IPS-11a (cell line): ENCODE data around the gene SUN2.

Experiments used
- H3K4me3 ChIP-seq: one replicate; pipeline ENCODE4 v1.5.1; 2013; ENCODE audit warnings: low read depth, low read length, control low read depth

The SUN2 gene

GRCh38 chr22:38777087-38777671, 21.4 kb upstream of the SUN2 start:
- H3K4me3 ChIP-seq: no peak overlapping the region

- no peak overlapping the region for H3K4me3 ChIP-seq
Measured at GRCh38 chr22:38776086-38776485, 20.3 kb upstream of the SUN2 start.

DNA sequence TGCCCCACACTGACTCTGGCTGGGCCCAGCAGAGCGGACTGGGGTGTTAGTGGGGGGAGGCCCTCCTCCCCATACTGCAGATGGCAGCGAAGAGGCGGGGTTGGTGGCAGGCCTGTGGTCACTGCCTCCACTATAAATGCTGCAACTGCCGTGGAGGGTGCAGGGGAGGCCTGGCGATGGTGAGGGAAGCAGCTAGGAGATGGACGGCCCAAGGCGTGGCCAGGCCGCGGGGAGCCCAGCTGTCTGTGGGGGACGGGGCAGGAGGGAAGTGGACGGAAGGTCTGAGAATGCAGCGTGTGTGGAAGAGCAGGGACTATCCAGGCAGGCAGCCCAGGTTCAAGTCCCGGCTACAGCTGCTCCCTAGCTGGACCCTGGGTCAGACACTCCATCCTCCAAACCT, 19.9 kb upstream of the SUN2 start:
- no peak overlapping the region for H3K4me3 ChIP-seq

DNA sequence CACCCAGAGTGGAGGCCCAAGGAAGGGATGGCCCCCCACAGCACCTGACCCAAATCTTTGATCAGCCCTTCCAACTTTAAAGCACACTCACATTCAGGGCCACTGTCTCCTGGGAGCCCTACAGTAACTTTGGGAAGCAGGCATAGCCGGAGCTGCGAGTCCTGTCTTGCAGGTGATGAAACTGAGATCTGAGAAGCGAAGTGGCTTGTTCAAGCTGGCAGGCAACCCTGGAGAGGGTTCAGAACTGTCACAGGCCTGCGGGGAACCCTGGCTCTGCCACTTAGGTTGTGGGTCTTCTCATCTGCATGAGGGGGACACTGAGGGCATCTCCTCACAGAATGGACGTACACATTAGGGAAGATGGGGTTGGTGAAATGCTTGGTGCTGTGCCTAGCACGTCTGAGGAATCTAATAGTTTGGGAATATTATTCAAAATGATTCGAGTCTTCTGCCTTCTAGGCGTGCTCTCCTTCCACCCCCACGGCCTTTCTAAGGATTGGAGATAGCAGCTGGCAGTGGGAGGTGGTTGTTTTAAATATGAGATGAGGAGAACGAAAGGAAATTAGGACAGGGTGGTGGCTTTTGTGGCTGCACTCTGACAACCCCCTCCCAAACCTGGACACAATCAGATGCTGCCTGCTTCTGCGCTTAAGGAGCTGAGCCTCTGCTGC, 18.8 kb upstream of the SUN2 start:
- H3K4me3 ChIP-seq: no peak overlapping the region

- H3K4me3 ChIP-seq: no peak overlapping the region
Measured at GRCh38 chr22:38773363-38773946, 17.7 kb upstream of the SUN2 start.

DNA sequence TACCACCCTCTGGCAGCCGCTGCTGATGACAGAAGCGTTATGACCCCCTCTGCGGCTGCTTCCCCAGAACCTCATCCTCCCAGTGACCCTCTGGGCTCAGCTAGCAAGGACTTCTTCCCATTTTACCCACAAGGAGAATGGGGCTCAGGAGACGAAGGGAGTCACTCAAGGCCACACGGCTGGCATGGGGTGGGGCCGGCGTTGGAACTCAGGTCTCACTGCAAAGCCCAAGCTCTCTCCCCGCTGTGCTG, 16.8 kb upstream of the SUN2 start:
- no peak overlapping the region for H3K4me3 ChIP-seq

GRCh38 chr22:38770257-38770949, 14.6 kb upstream of the SUN2 start:
- no peak overlapping the region for H3K4me3 ChIP-seq

DNA sequence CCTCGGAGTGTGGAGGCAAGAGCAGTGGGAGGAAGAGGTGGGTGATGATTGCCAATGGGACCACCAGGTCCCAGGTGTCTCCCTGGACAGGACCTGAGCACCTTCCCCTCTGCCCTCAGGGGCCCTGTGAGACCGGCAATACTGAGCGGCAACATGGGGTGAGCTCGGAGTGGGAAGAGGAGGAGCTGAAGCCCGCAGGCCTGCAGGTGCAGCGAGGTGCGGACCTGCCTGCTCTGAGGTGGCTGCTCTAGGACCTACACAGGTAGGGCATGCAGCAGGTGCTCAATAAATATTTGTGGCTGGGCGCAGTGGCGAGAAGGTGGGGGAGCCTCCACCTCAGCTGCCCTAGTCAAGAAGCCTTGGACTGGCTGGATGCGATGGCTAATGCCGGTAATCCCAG, 12.2 kb upstream of the SUN2 start:
- no peak overlapping the region for H3K4me3 ChIP-seq

GRCh38 chr22:38767313-38767712, 11.5 kb upstream of the SUN2 start:
- no peak overlapping the region for H3K4me3 ChIP-seq

DNA sequence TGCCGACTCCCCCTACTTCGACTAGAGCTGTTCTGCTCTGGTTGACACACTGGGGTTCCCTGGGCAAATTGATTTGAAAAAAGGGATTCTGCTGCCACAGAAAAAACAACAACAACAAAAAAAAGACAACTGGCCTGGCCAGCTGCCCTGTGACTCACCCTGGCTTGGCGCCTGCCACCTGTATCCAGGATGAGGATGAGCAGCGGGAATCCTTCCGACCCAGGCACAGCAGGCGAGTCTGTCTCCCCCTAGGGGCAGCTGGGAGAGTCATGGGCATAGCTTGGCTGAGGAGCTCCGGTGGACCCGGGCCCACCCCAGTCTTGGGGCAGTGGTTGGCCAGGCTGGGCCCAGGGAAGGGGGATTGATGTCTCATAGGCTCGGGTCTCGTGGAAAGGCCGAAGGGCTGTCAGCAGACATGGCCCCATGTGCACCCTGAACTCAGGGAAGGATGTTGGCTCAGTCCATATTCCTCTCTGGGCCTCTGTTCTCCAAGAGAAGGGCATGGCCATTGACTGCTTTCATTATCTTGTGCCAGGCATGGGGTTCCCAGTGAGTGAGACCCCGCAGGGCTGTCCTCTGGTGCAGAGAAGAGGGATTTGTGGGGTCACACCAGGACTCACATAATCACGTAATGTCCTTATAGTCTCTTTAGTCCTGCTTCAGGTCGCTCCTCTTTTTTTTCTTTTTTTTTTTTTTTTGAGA, 10.4 kb upstream of the SUN2 start:
- no peak overlapping the region for H3K4me3 ChIP-seq

DNA sequence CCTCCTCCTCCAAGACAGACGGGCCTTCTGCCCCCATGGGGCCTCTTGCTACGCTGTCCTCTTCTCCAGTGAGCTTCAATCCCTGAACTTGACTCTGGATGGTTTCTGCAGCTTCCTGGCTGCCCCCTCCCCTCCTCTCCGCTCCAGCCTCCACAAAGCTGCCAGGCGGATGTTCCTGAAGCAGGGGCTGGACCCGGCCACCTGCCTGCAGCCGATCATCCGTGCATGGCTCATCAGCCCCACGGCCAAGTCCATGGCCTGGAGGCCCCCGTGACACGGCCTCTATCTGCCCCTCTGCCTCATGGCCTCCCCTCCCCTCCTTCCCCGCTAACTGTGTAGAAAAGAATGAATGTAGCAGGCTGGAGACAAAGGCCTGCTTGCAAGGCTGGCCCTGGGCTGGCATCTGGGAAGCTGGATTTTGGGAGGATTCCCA, 6.8 kb upstream of the SUN2 start:
- H3K4me3 ChIP-seq: no peak overlapping the region

- no peak overlapping the region for H3K4me3 ChIP-seq
Measured at GRCh38 chr22:38761202-38762162, 5.7 kb upstream of the SUN2 start.

GRCh38 chr22:38760477-38761201, 4.8 kb upstream of the SUN2 start:
- H3K4me3 ChIP-seq: no peak overlapping the region

GRCh38 chr22:38759005-38759404, 3.2 kb upstream of the SUN2 start:
- H3K4me3 ChIP-seq: no peak overlapping the region

DNA sequence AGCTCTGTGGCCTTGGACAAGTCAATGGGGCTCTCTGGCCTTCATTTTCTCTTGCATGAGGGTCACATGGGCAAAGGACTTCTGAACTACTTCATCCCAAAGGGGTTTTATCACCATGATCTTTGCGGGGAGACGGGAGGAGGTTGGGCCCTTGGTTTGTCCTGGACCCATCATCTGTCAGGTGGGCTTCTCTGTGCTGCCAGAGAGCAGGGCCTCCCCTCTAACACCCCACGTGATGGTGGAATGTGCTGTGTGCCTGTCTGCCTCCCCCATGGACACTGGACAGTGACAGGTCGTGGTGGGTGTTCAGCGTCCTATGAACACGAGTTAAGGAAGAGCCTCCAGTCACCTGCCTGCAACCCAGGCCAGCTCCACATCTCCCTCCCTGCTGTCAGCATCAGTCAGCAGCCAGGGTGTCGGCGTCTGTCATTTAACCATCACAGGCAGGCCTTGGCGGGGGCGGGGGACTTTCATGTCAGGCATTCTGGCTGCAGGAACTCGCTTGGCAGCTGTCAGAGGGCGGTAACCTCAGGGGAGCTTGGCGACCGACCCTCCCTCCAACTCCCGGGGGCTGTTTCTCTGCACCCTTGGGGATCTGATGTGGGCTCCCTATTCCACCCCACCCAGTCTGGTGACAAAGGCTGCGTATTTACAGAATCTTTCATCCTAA, 2.6 kb upstream of the SUN2 start:
- no peak overlapping the region for H3K4me3 ChIP-seq

- H3K4me3 ChIP-seq: no peak overlapping the region
Measured at GRCh38 chr22:38757464-38757757, 1.6 kb upstream of the SUN2 start.

DNA sequence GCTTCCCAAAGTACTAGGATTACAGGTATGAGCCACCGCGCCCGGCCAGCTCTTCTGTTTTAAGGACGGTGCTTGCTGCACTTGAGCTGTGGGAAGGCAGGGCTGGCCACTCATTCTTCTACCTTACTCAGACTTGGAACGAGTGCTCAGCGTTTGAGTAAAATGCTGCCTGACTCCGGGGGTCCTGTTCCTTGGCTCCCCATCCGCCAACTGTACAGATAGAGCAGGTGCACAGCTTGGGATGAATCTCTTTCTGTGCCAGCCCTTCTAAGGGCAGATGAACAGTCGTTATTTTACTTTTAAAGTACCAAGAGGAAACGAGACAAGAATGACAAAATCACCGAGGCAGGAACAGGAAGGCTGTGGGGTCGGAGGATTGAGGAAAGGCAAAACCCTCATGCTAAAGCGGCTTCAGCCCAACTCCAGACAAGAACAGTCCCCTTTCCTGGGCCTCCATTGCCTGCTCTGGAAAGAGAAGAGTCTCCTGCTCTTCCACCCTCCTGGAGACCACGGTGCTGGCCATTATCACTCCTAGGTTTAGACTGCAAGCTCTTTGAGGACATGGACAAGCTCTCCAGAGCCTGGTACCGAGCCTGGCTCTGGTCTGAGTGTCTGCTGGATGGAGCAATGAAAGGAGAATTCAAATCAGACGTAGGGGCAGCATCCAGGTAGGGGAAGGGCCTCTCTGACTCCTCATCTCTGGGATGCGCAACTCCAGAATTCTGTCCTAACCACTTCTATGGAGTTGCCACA, 1.1 kb upstream of the SUN2 start:
- no peak overlapping the region for H3K4me3 ChIP-seq

DNA sequence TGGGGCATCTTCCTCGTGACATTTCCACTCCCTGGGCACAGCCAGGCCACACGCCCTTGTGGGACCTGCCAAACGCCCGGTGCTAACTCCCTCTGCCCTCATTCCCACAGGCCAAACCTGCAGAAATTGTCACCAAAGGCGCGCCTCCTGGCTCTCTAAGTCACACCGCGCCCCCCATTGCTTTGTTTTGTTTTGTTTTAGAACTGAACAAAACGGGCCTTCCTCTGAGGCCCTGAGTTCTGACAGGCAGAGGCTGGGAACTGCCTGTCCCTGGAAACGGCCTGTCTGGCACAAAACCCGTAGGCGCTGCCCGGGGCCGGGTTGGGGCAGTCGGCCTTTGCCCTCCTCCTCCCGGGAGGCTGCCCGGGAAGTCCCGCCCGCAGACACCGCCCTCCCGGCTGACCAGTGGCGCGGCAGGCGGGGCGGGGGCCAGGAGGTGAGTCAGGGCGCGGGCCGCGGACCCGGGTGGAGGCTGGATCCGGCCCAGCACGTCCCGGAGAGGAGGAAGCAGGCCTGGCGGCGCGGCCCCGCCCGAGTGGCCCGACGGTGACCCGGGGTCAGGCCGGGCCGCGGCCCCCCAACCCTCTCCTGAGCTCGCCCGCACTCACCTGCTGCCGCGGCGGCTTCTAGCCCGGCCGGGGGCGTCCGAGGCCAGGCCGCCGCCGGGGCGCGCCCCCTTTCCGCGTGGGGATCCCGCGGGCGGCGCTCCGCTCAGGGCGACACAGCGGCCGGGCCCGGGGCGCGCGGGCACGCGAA, 465 bp downstream of the SUN2 start:
- H3K4me3 ChIP-seq: peak overlapping the region; percentile 51
